Tibial nerve (tissue), 4 donors: Measurements from ENCODE around the gene UQCR11.

ENCODE experiments used
- EP300 ChIP-seq, 2 donors: sonication (generic); formaldehyde crosslinking; IDR thresholded peaks; one replicate each; pipeline ENCODE4 v1.6.1; 2017; ENCODE audit warnings: antibody characterized with exemption in 2 of 2, mild to moderate bottlenecking in 1 of 2
- POLR2A ChIP-seq, 2 donors: fragments of 450-650 bp; IDR thresholded peaks; one replicate each; pipeline ENCODE4 v1.6.1; 2017; ENCODE audit warnings: antibody characterized with exemption in 2 of 2, mild to moderate bottlenecking in 2 of 2, moderate library complexity in 2 of 2
- TF ChIP-seq, protein P1 (sequence below), 5 experiments: fragments of 200-600 bp in 3 of 5; fragments of 450-650 bp in 2 of 5; sonication (generic) in 3 of 5; IDR thresholded peaks; one replicate each; pipeline ENCODE4 v1.5.1; 2016 to 2019; ENCODE audit warnings: antibody characterized with exemption in 5 of 5, mild to moderate bottlenecking in 3 of 5, moderate library complexity in 2 of 5

DNA sequence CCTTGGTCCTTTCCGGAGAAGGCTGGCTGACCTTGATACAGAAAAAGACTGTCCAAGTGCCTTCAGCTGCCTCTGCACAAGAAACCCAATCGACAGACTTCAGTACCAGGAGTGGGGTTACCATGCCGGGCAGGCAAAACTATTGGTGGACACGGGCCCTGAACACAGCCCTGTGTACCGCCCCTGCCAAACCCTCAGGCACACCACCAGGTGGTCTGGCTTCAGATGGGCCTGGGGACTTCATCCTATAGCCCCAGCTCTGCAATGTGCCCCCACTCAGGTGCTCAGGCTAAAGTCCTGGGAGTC is 29.6 kb upstream of the UQCR11 start:
- TF ChIP-seq, protein P1, sequence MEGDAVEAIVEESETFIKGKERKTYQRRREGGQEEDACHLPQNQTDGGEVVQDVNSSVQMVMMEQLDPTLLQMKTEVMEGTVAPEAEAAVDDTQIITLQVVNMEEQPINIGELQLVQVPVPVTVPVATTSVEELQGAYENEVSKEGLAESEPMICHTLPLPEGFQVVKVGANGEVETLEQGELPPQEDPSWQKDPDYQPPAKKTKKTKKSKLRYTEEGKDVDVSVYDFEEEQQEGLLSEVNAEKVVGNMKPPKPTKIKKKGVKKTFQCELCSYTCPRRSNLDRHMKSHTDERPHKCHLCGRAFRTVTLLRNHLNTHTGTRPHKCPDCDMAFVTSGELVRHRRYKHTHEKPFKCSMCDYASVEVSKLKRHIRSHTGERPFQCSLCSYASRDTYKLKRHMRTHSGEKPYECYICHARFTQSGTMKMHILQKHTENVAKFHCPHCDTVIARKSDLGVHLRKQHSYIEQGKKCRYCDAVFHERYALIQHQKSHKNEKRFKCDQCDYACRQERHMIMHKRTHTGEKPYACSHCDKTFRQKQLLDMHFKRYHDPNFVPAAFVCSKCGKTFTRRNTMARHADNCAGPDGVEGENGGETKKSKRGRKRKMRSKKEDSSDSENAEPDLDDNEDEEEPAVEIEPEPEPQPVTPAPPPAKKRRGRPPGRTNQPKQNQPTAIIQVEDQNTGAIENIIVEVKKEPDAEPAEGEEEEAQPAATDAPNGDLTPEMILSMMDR (IDR thresholded peaks at IDR 0.05), result no peak
- TF ChIP-seq POLR2A (IDR thresholded peaks at IDR 0.05) (no peak), EP300 (IDR thresholded peaks at IDR 0.05) (no peak)
